HUES64 (cell line): Measurements from ENCODE around the gene PLPPR1.

Source experiments
- H3K27ac ChIP-seq: 2 replicates; pipeline ENCODE4 v1.7.0; 2013; ENCODE audit warnings: low read depth, low read length, inconsistent platforms
- H3K27me3 ChIP-seq: 2 replicates; pipeline ENCODE4 v1.6.1; 2013; ENCODE audit warnings: mild to moderate bottlenecking, low read length; ENCODE audit not compliant: insufficient read depth
- H3K36me3 ChIP-seq: 2 replicates; pipeline ENCODE4 v1.6.1; 2013; ENCODE audit warnings: mild to moderate bottlenecking, low read length; ENCODE audit not compliant: insufficient read depth
- H3K4me1 ChIP-seq: 2 replicates; pipeline ENCODE4 v1.6.1; 2013; ENCODE audit warnings: mild to moderate bottlenecking, low read length, moderate library complexity; ENCODE audit not compliant: insufficient read depth
- H3K4me3 ChIP-seq: 2 replicates; pipeline ENCODE4 v1.5.1; 2013; ENCODE audit warnings: mild to moderate bottlenecking, low read length, moderate library complexity
- H3K9ac ChIP-seq: 2 replicates; pipeline ENCODE4 v1.6.1; 2013; ENCODE audit warnings: mild to moderate bottlenecking, low read depth, low read length
- H3K9me3 ChIP-seq: 2 replicates; pipeline ENCODE4 v1.6.1; 2013; ENCODE audit warnings: low read depth, low read length; ENCODE audit not compliant: insufficient read depth
- WGBS: fragments of 150-250, 120-280 bp; methylation state at CpG from one replicate; pipeline ENCODE4 v1.1.7; 2013; ENCODE audit warnings: missing lambda C conversion rate; 5-methylcytosine and 5-hydroxymethylcytosine counted together

PLPPR1 gene

DNA sequence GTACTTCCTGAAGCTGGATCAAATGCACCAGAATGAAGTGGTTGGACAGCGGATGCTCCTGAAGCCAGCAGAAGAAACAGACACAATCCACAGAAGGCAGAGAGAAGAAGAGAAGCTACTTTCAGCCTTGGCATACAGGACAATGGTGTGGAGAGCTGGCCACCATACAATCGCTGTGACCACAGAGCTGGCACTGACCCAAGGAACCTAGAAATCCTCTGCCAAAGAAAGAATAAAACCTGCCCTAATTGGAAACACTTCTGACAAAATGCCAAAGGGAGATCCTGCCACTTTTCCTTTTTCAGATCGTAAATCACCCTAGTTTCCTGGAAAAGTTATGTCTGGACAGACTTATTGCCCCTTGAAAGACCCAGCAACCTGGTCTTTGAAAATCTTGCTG lies 278.5 kb downstream of the PLPPR1 start:
- H3K9me3 ChIP-seq, result no peaks in the 10 kb centered on the region
- H3K27ac ChIP-seq, result no peak overlapping the region
- H3K36me3 ChIP-seq, result no peaks in the 10 kb centered on the region
- H3K27me3 ChIP-seq, result no peaks in the 10 kb centered on the region
- H3K4me1 ChIP-seq, result no peaks in the 10 kb centered on the region
- H3K9ac ChIP-seq, result no peak overlapping the region
- 96% methylated on average over 3 of the region's 3 CpGs for WGBS
- no peak overlapping the region for H3K4me3 ChIP-seq

GRCh38 chr9:101307524-101308213 lies 279.1 kb downstream of the PLPPR1 start:
- Histone ChIP-seq H3K36me3 (no peaks in the 10 kb centered on the region), H3K4me1 (no peaks in the 10 kb centered on the region), H3K27me3 (no peaks in the 10 kb centered on the region), H3K27ac (no peak overlapping the region), H3K9ac (no peak overlapping the region), H3K4me3 (no peak overlapping the region), H3K9me3 (no peaks in the 10 kb centered on the region)
- 96% methylated on average over 3 of the region's 3 CpGs for WGBS

- no peaks in the 10 kb centered on the region for H3K27me3 ChIP-seq
- H3K4me3 ChIP-seq, result no peak overlapping the region
- H3K27ac ChIP-seq, result no peak overlapping the region
- no peaks in the 10 kb centered on the region for H3K36me3 ChIP-seq
- H3K4me1 ChIP-seq, result no peaks in the 10 kb centered on the region
- 94% methylated on average over 8 of the region's 8 CpGs for WGBS
- H3K9me3 ChIP-seq, result no peaks in the 10 kb centered on the region
- H3K9ac ChIP-seq, result no peak overlapping the region
Observed at GRCh38 chr9:101309139-101309538, 280.6 kb downstream of the PLPPR1 start.

DNA sequence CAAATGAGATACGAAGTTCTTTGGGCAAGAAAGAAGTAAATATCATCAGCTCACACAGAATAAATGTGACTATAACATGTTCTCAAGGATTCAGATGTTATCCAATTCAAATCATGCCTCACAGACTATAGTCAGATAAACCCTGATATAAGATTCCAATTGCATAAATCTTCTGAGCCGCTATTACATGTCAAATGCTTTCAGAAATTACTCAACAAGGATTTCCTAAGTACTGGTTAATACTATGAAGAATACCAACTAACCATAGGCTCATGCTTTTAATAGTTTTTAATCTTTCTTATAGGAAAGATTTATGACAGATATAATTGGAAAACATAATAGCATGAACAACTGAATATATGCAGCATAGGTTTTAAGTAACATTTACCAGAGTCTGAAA lies 282.7 kb downstream of the PLPPR1 start:
- H3K36me3 ChIP-seq, result no peaks in the 10 kb centered on the region
- H3K4me1 ChIP-seq, result no peaks in the 10 kb centered on the region
- no peak overlapping the region for H3K4me3 ChIP-seq
- no peaks in the 10 kb centered on the region for H3K9me3 ChIP-seq
- H3K9ac ChIP-seq, result no peak overlapping the region
- no peak overlapping the region for H3K27ac ChIP-seq
- 85% methylated on average over 2 of the region's 2 CpGs for WGBS
- H3K27me3 ChIP-seq, result no peaks in the 10 kb centered on the region

- no peaks in the 10 kb centered on the region for H3K4me1 ChIP-seq
- no peak overlapping the region for H3K27ac ChIP-seq
- H3K4me3 ChIP-seq, result no peak overlapping the region
- no peak overlapping the region for H3K9ac ChIP-seq
- H3K27me3 ChIP-seq, result no peaks in the 10 kb centered on the region
- no peaks in the 10 kb centered on the region for H3K36me3 ChIP-seq
- no peaks in the 10 kb centered on the region for H3K9me3 ChIP-seq
- WGBS, result 30% methylated on average over 4 of the region's 4 CpGs
Observed at GRCh38 chr9:101311758-101312420, 283.4 kb downstream of the PLPPR1 start.

GRCh38 chr9:101312661-101313060 lies 284.1 kb downstream of the PLPPR1 start:
- no peak overlapping the region for H3K9ac ChIP-seq
- no peaks in the 10 kb centered on the region for H3K27me3 ChIP-seq
- H3K27ac ChIP-seq, result no peak overlapping the region
- no peak overlapping the region for H3K4me3 ChIP-seq
- no peaks in the 10 kb centered on the region for H3K36me3 ChIP-seq
- H3K9me3 ChIP-seq, result no peaks in the 10 kb centered on the region
- 92% methylated on average over 8 of the region's 8 CpGs for WGBS
- H3K4me1 ChIP-seq, result no peaks in the 10 kb centered on the region

GRCh38 chr9:101315112-101315450 lies 286.6 kb downstream of the PLPPR1 start:
- WGBS, result 93% methylated on average over 1 of the region's 2 CpGs
- Histone ChIP-seq H3K27ac (no peak overlapping the region), H3K9ac (no peak overlapping the region), H3K9me3 (no peaks in the 10 kb centered on the region), H3K36me3 (no peaks in the 10 kb centered on the region), H3K27me3 (no peaks in the 10 kb centered on the region), H3K4me1 (no peaks in the 10 kb centered on the region), H3K4me3 (no peak overlapping the region)

GRCh38 chr9:101317735-101318134 lies 289.2 kb downstream of the PLPPR1 start:
- no peaks in the 10 kb centered on the region for H3K36me3 ChIP-seq
- H3K9ac ChIP-seq, result no peak overlapping the region
- H3K27me3 ChIP-seq, result no peaks in the 10 kb centered on the region
- no peak overlapping the region for H3K27ac ChIP-seq
- H3K4me1 ChIP-seq, result no peaks in the 10 kb centered on the region
- H3K9me3 ChIP-seq, result no peaks in the 10 kb centered on the region
- H3K4me3 ChIP-seq, result no peak overlapping the region

DNA sequence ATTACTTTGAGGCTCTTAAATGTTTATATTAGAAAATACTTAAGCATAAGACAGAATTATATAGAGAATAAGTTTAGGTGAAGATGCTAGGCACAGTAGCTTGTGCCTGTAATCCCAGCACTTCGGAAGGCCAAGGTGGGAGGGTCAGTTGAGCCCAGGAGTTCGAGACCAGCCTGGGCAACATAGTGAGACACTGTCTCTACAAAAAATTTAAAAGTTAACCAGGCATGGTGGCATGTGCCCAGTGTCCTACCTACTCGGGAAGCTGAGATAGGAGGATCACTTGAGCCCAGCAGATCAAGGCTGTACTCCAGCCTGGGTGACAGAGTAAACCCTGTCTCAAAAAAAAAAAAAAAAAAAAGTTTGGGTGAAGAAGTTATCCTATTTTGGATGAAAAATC lies 294.6 kb downstream of the PLPPR1 start:
- 93% methylated on average over 3 of the region's 3 CpGs for WGBS
- H3K9ac ChIP-seq, result no peak overlapping the region

GRCh38 chr9:101324245-101324804 lies 295.8 kb downstream of the PLPPR1 start:
- H3K9ac ChIP-seq, result no peak overlapping the region
- no CpG with 5 or more reads among the region's 3 CpGs for WGBS
- peaks cover 12% of the 10 kb centered on the region for H3K4me1 ChIP-seq
- H3K27me3 ChIP-seq, result no peaks in the 10 kb centered on the region
- H3K36me3 ChIP-seq, result no peaks in the 10 kb centered on the region
- peaks cover 7% of the 10 kb centered on the region for H3K9me3 ChIP-seq
- no peak overlapping the region for H3K27ac ChIP-seq
- H3K4me3 ChIP-seq, result no peak overlapping the region

More for the DNA sequence above, 294.6 kb downstream of the PLPPR1 start:
- peaks cover 12% of the 10 kb centered on the region for H3K4me1 ChIP-seq
- H3K4me3 ChIP-seq, result no peak overlapping the region
- no peaks in the 10 kb centered on the region for H3K36me3 ChIP-seq
- H3K27me3 ChIP-seq, result no peaks in the 10 kb centered on the region
- peaks cover 6% of the 10 kb centered on the region; the same call in 1 of the 2 replicates for H3K9me3 ChIP-seq
- H3K27ac ChIP-seq, result no peak overlapping the region

- H3K4me1 ChIP-seq, result peaks cover 12% of the 10 kb centered on the region
- WGBS, result 83% methylated on average over 2 of the region's 2 CpGs
- no peaks in the 10 kb centered on the region for H3K36me3 ChIP-seq
- peaks cover 7% of the 10 kb centered on the region for H3K9me3 ChIP-seq
- no peaks in the 10 kb centered on the region for H3K27me3 ChIP-seq
- H3K4me3 ChIP-seq, result no peak overlapping the region
- no peak overlapping the region for H3K9ac ChIP-seq
- H3K27ac ChIP-seq, result no peak overlapping the region
Observed at GRCh38 chr9:101325053-101325452, 296.5 kb downstream of the PLPPR1 start.
